HG02678 (cell line): ENCODE measurements around the gene NAA40.
"Not testable (repeated sequence)": the region's sequence is repeated elsewhere in the genome, so short reads cannot be mapped to it uniquely, and the experiment has no call there.

Experiments
- ATAC-seq: cut with Tn5 transposase; IDR thresholded peaks from one replicate; pipeline ENCODE4 v1.9.1; 2021; ENCODE audit warnings: mild to moderate bottlenecking, moderate library complexity; ENCODE audit not compliant: unreplicated experiment

The NAA40 gene

GRCh38 chr11:63937713-63938478 lies 906 bp upstream of the NAA40 start:
- ATAC-seq = peak; percentile 7

- no peak for ATAC-seq
Measured at GRCh38 chr11:63939397-63939891, 642 bp downstream of the NAA40 start.

DNA sequence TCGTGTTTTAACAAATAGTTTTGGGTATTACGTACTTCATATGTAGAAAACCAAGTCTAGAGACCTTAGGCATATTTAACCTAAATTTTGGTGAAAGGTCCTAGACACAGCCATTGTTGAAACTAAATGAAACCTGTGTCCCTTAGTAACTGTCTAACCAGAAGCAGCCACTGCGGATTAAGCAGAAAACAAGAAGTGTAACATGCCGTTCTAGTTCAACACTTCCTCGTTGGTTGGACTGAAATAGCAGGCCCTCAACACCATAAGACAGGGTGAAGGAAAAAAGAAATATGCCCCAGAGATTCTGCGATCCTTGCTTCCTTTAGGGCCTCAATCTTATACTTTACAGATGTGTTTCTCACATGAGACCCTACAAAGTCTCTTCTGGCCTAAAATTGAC lies 2.0 kb downstream of the NAA40 start:
- no peak for ATAC-seq

DNA sequence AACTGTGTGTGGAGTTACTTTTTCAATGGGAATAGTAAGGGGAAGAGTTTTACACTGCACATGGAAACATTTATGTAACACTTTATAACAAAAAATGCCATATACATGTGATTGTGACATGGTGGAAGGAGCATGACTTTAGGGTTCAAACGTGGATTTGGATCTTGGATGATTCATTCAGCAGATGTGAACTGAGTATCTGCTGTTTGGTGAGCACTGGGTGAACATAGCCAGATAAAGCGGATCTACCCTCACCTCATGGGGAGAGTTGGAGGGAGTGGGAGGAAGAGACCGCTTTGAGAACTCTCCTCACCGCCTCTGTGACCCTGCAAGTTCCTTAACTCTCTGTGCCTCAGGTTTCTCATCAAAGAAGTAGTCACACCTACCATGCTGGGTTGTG lies 3.1 kb downstream of the NAA40 start:
- no peak for ATAC-seq

- no peak for ATAC-seq
Measured at GRCh38 chr11:63942803-63943202, 4.0 kb downstream of the NAA40 start.

GRCh38 chr11:63944987-63945386 lies 6.2 kb downstream of the NAA40 start:
- no peak for ATAC-seq

DNA sequence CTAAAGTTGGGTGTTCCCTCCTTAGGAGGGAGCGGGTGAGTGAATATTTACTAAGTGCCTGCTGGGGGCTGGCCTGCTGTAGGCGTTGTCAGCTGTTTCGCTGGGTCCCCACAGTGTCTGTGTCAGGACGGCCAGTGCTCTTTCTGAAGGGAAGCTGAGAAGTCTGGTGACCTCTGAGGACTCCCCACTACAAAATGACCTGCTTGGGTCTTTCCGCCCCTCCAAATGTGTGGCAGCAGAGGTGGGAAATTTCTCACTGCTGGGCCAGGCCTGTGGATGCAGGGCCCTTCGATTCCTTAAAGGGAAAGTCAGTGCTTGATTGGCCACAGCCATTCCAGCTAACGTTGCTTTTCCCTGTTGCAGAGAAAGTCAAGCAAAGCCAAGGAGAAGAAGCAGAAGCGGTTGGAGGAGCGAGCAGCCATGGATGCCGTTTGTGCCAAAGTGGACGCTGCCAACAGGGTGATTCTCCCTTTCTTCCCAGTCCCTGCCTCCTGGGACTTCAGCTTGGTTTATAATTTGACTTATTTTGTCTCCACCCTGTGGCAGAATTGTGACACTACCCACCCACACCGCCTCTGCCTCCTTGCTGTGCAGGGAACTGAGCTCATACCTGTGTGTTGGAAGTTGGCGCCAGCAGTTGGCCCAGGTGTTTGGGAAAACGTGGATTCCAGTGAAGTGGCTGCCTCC lies 6.8 kb downstream of the NAA40 start:
- ATAC-seq = no peak

GRCh38 chr11:63951779-63952536 lies 13.2 kb downstream of the NAA40 start:
- ATAC-seq = no peak

DNA sequence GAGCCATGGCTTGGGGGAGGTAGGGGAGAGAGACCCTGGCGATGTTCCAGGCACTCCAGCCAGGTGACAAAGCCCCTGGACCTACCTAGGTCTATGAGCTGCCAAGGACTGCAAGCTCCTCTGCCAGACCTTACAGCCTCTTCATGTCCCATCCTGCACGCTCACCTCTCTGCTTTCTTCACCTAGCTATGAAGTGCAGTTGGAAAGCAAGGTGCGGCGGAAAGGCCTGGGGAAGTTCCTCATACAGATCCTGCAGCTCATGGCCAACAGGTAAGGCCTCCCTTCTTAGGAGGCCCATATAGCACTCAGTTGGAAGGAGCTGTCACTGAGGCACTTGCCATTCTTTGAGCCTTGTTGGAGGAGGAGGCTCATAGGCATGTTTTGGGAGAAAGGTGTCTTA lies 13.8 kb downstream of the NAA40 start:
- no peak for ATAC-seq

GRCh38 chr11:63958008-63958407 lies 19.2 kb downstream of the NAA40 start:
- ATAC-seq = no peak

GRCh38 chr11:63961608-63962412 lies 23.0 kb downstream of the NAA40 start:
- ATAC-seq = no peak

DNA sequence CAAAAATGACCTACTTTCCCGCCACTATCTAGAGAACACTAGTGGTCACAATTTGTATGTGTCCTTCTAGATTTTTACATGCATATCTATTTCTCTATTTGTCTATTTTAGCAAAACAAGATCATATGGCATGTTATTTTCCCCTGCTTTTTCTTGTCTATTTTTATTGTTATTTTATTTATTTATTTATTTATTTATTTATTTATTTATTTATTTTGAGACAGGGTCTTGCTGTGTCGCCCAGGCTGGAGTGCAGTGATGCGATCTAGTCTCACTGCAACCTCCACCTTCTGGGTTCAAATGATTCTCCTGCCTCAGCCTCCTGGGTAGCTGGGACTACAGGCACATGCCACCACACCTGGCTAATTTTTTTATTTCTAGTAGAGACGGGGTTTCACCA lies 25.1 kb downstream of the NAA40 start:
- ATAC-seq = not testable (repeated sequence)

DNA sequence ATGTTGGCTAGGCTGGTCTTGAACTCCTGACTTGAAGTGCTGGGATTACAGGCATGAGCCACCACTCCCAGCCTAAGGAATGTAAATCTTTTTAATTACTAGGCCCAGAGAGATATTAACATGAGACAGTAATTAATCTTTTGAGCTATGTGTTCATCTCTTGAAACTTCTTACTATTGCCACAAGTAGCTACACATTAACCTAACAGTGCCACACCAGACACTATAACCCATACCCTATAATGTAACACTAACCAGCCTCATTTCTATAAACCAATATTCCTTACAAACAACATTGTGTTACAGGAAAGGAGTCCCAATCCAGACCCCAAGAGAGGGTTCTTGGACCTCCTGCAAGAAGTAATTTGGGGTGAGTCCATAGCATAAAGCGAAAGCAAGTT lies 27.6 kb downstream of the NAA40 start:
- ATAC-seq = no peak

DNA sequence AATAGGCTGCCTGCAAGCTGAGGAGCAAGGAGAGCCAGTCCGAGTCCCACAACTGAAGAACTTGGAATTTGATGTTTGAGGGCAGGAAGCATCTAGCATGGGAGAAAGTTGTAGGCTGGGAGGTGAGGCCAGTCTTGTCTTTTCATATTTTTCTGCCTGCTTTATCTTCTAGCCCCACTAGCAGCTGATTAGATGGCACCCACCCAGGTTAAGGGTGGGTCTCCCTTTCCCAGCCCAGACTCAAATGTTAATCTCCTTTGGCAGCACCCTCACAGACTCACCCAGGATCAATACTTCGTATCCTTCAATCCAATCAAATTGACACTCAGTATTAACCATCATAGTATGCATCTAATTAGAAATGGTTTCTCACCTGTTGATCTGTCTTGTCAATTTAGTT lies 30.7 kb downstream of the NAA40 start:
- ATAC-seq = no peak

GRCh38 chr11:63970902-63971301 lies 32.1 kb downstream of the NAA40 start:
- ATAC-seq = no peak

DNA sequence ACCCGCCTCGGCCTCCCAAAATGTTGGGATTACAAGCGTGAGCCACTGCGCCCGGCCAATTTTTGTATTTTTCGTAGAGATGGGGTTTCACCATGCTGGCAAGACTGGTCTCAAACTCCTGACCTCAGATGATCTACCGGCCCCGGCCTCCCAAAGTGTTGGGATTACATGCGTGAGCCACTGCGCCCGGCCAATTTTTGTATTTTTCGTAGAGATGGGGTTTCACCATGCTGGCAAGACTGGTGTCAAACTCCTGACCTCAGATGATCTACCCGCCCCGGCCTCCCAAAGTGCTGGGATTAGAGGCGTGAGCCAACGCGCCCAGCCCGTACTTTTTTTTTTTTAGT lies 35.1 kb downstream of the NAA40 start:
- ATAC-seq = not testable (repeated sequence)

- peak; percentile 97 for ATAC-seq
Measured at GRCh38 chr11:63974259-63975143, 35.7 kb downstream of the NAA40 start, which contains the start of gene COX8A. Gene COX8A (plus strand): TSS chr11:63974620. CDS start chr11:63974681, 61 bp downstream.

DNA sequence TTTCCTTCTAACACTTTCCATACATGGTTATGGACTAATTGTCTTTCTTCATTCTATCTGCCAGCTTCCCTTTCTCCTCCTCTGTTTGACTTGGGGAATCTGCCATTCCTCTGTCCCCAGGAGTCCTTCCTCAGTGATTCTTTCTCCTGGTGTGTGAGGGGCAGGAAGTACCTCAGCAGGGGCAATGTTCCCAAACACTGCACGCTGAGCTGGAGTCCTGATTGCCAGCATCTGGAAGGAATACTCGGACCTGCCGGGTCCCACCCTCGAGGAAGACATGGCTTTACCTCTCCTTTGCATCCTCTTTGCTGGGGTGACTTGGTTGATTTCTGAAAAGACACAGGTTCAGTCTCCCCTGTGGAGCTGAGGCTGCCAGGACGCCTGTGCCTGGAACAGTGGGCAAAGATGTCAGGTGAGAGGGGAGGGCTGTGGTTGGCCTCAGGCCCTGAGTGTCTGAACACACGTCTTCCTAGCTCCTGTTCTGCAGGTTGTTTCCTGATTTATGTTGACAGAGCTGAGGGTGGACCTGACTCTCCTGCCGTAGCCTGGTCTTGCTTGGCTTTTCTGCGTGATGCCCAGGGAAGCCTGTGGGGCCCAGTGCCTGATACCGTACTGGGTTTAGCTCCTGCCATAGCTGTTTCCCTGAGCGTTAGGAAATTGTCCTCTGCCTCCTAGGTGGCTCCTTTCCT lies 39.9 kb downstream of the NAA40 start:
- ATAC-seq = no peak

DNA sequence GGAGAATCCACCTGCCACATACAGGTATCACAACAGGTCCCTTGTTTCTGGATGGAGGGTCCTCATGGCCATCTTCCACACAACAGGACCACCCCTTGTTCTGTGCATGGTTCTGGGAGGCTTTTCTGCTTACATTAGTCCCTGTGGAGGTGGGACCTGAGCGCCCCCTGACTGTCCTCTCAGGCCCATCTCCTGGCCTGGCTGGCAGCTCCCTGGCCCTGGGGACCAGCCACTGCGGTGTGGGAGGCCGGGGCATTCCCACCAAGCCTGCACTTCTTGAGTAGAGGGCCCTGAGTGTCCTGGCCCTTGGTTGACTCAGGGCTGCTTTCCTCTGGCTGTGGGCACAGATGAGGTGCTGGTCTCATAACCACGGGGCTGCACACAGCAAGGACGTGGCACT lies 40.6 kb downstream of the NAA40 start:
- no peak for ATAC-seq
